Loucy (cell line): ENCODE results near the gene SMG7.

Source experiments
- H2AFZ ChIP-seq: fragments of 200-600 bp; sonication (generic); 2 replicates; pipeline ENCODE4 v1.6.0; 2016; ENCODE audit warnings: antibody characterized with exemption, mild to moderate bottlenecking, low read length, moderate library complexity
- H3F3A ChIP-seq: fragments of 200-600 bp; 2 replicates; pipeline ENCODE4 v1.6.0; 2016; ENCODE audit warnings: antibody characterized with exemption, low read depth, mild to moderate bottlenecking
- H3K27me3 ChIP-seq: fragments of 200-600 bp; sonication (generic); 2 replicates; pipeline ENCODE4 v1.6.1; 2014; ENCODE audit warnings: low read length, mild to moderate bottlenecking; ENCODE audit not compliant: insufficient read depth, poor library complexity, severe bottlenecking
- H3K36me3 ChIP-seq: fragments of 200-600 bp; sonication (generic); 2 replicates; pipeline ENCODE4 v1.6.1; 2016; ENCODE audit warnings: low read length; ENCODE audit not compliant: insufficient read depth
- H3K4me1 ChIP-seq: fragments of 200-600 bp; sonication (generic); 2 replicates; pipeline ENCODE4 v1.5.1; 2014; ENCODE audit warnings: low read length, mild to moderate bottlenecking; ENCODE audit not compliant: insufficient read depth, poor library complexity, severe bottlenecking
- H3K4me2 ChIP-seq: fragments of 200-600 bp; sonication (generic); 2 replicates; pipeline ENCODE4 v1.6.0; 2014; ENCODE audit warnings: antibody characterized with exemption, low read length, low read depth, mild to moderate bottlenecking; ENCODE audit not compliant: poor library complexity, severe bottlenecking
- H3K4me3 ChIP-seq: fragments of 200-600 bp; sonication (generic); 2 replicates; pipeline ENCODE4 v1.5.1; 2014; ENCODE audit warnings: low read length, mild to moderate bottlenecking, mixed read lengths; ENCODE audit not compliant: poor library complexity, severe bottlenecking
- H3K79me2 ChIP-seq: fragments of 200-600 bp; sonication (generic); 2 replicates; pipeline ENCODE4 v1.6.1; 2014; ENCODE audit warnings: low read length; ENCODE audit not compliant: insufficient read depth
- H3K9ac ChIP-seq: fragments of 200-600 bp; sonication (generic); 2 replicates; pipeline ENCODE4 v1.6.0; 2014; ENCODE audit warnings: mild to moderate bottlenecking, low read depth, low read length, moderate library complexity; ENCODE audit not compliant: poor library complexity, severe bottlenecking
- H3K9me2 ChIP-seq: fragments of 200-600 bp; sonication (generic); replicated peaks from 2 replicates; pipeline ENCODE4 v1.6.1; 2016; ENCODE audit warnings: low read depth, low read length, mixed read lengths
- H3K9me3 ChIP-seq: fragments of 200-600 bp; sonication (generic); 2 replicates; pipeline ENCODE4 v1.6.1; 2014; ENCODE audit warnings: mild to moderate bottlenecking, antibody characterized with exemption, low read length, low read depth; ENCODE audit not compliant: insufficient read depth
- H4K20me1 ChIP-seq: fragments of 200-600 bp; sonication (generic); 2 replicates; pipeline ENCODE4 v1.6.0; 2014; ENCODE audit warnings: antibody characterized with exemption, low read length, mild to moderate bottlenecking; ENCODE audit not compliant: insufficient read depth, poor library complexity, severe bottlenecking
- CTCF ChIP-seq: fragments of 200-600 bp; sonication (generic); conservative IDR thresholded peaks from 2 replicates; pipeline ENCODE4 v1.5.1; 2014; ENCODE audit warnings: mild to moderate bottlenecking, antibody characterized with exemption, low read length
- EZH2phosphoT487 ChIP-seq: fragments of 200-600 bp; IDR thresholded peaks from 2 replicates; pipeline ENCODE4 v1.6.1; 2018; ENCODE audit warnings: antibody characterized with exemption, mild to moderate bottlenecking, moderate library complexity, borderline replicate concordance

SMG7 gene

GRCh38 chr1:183520379-183520778 lies 48.1 kb downstream of the SMG7 start:
- peaks cover 2% of the 10 kb centered on the region; the same call in 1 of the 2 replicates for H3K79me2 ChIP-seq
- H3K36me3 ChIP-seq = peaks cover 89% of the 10 kb centered on the region
- TF ChIP-seq EZH2phosphoT487 (no peak), CTCF (no peak)
- H3F3A ChIP-seq = no peaks in the 10 kb centered on the region
- no peaks in the 10 kb centered on the region for H3K4me1 ChIP-seq
- H2AFZ ChIP-seq = no peak overlapping the region
- H3K9me3 ChIP-seq = no peaks in the 10 kb centered on the region
- H3K4me2 ChIP-seq = no peak overlapping the region
- H3K27me3 ChIP-seq = no peaks in the 10 kb centered on the region
- no peaks in the 10 kb centered on the region for H3K9me2 ChIP-seq
- no peak overlapping the region for H3K9ac ChIP-seq
- peaks cover 7% of the 10 kb centered on the region for H4K20me1 ChIP-seq
- no peak overlapping the region for H3K4me3 ChIP-seq

- Histone ChIP-seq H4K20me1 (no peaks in the 10 kb centered on the region), H3K36me3 (peaks cover 87% of the 10 kb centered on the region), H3K79me2 (no peaks in the 10 kb centered on the region), H3K9ac (no peak overlapping the region), H2AFZ (no peak overlapping the region), H3K4me3 (no peak overlapping the region), H3K27me3 (no peaks in the 10 kb centered on the region), H3F3A (no peaks in the 10 kb centered on the region), H3K9me2 (no peaks in the 10 kb centered on the region), H3K9me3 (no peaks in the 10 kb centered on the region), H3K4me2 (no peak overlapping the region), H3K4me1 (no peaks in the 10 kb centered on the region)
- no peak for TF ChIP-seq EZH2phosphoT487
- no peak for TF ChIP-seq CTCF
Measured at GRCh38 chr1:183522104-183522503, 49.8 kb downstream of the SMG7 start.

- no peaks in the 10 kb centered on the region for H4K20me1 ChIP-seq
- H3K4me2 ChIP-seq = no peak overlapping the region
- no peaks in the 10 kb centered on the region for H3K27me3 ChIP-seq
- no peak overlapping the region for H2AFZ ChIP-seq
- H3K36me3 ChIP-seq = peaks cover 90% of the 10 kb centered on the region
- H3K9ac ChIP-seq = no peak overlapping the region
- no peaks in the 10 kb centered on the region for H3K4me1 ChIP-seq
- no peaks in the 10 kb centered on the region for H3F3A ChIP-seq
- H3K9me2 ChIP-seq = no peaks in the 10 kb centered on the region
- no peaks in the 10 kb centered on the region for H3K79me2 ChIP-seq
- no peak overlapping the region for H3K4me3 ChIP-seq
- no peaks in the 10 kb centered on the region for H3K9me3 ChIP-seq
- no peak for TF ChIP-seq CTCF
- no peak for TF ChIP-seq EZH2phosphoT487
Measured at GRCh38 chr1:183528577-183528976, 56.3 kb downstream of the SMG7 start.
